ENCODE measurements around the gene SLC1A2. TPM values are rescaled to one million over a fixed set of nuclear protein-coding genes. Genes with fewer than 3 reads are reported as not detected.

Gene SLC1A2
- total and polyA plus RNA-seq, 2 donors (not counting 3 experiments of a cell fraction or from before 2014, with no cell fraction given) = not detected

- Histone ChIP-seq H3K4me3 (replicated peaks in 1 of 3; ENCODE audit: insufficient read depth in 1 of 3, low read depth in 1 of 3, low read length in 3 of 3) (no peak overlapping the region), H3K27me3 (ENCODE audit: control insufficient read depth in 2 of 2, insufficient read depth in 2 of 2, low read length in 2 of 2) (no peaks in the 10 kb centered on the region), H3K36me3 (ENCODE audit: control insufficient read depth in 2 of 2, extremely low read depth in 1 of 2, insufficient read depth in 2 of 2, low read length in 2 of 2) (no peaks in the 10 kb centered on the region), H2AFZ (ENCODE audit: low read depth, low read length) (no peak overlapping the region), H3K4me1 (ENCODE audit: control insufficient read depth, extremely low read depth, insufficient read depth, low read length) (no peaks in the 10 kb centered on the region), H3K4me2 (ENCODE audit: insufficient read depth, low read length) (no peak overlapping the region), H3K27ac (ENCODE audit: insufficient read depth, low read depth, low read length) (no peak overlapping the region), H3K9me3 (replicated peaks; ENCODE audit: control insufficient read depth, insufficient read depth, low read length) (no peaks in the 10 kb centered on the region), H4K20me1 (replicated peaks; ENCODE audit: control insufficient read depth, extremely low read depth, insufficient read depth, low read length) (no peaks in the 10 kb centered on the region), H3K79me2 (ENCODE audit: control insufficient read depth, insufficient read depth, low read length) (no peaks in the 10 kb centered on the region), H3K9ac (replicated peaks; ENCODE audit: extremely low read depth, insufficient read depth, low read length) (no peak overlapping the region), H3K9me1 (replicated peaks; ENCODE audit: control insufficient read depth, extremely low read depth, insufficient read depth, low read length) (no peaks in the 10 kb centered on the region)
- no peak for DNase-seq (ENCODE audit: low read depth, low spot score)
- ChIA-PET CTCF (no interaction called here), POLR2A (no interaction called here)
- FAIRE-seq = no peak
- intact Hi-C loops (cut with micrococcal nuclease) (no loop called here), dilution Hi-C loops (cut with MboI; ENCODE audit: extremely low pct_ligation_motif_present, low sequenced_read_pairs) (no loop called here)
- BruUV-seq (replicated peaks) = no TSS peak
- TF ChIP-seq CTCF (IDR thresholded peaks at IDR 0.05; ENCODE audit: extremely low read depth in 1 of 2, insufficient read depth in 1 of 2, low read depth in 1 of 2, low read length in 2 of 2) = no peak
- no peak for TF ChIP-seq MYC (IDR thresholded peaks at IDR 0.05; ENCODE audit: low read depth, low read length)
- no peak for TF ChIP-seq POLR2AphosphoS5 (IDR thresholded peaks at IDR 0.05; ENCODE audit: insufficient read depth, low read depth, low read length)
- no peak for TF ChIP-seq MAX (IDR thresholded peaks at IDR 0.05; ENCODE audit: insufficient read depth, insufficient read length)
- no peak for TF ChIP-seq JUN (IDR thresholded peaks at IDR 0.05; ENCODE audit: borderline replicate concordance, insufficient read depth, insufficient read length, low read depth)
- TF ChIP-seq GATA2 (IDR thresholded peaks at IDR 0.05; ENCODE audit: insufficient read depth, insufficient read length, low read depth, low read length) = no peak
- TF ChIP-seq POLR2A (IDR thresholded peaks at IDR 0.05; ENCODE audit: low read depth, low read length) = no peak
- TF ChIP-seq EZH2 (IDR thresholded peaks at IDR 0.05; ENCODE audit: borderline replicate concordance, low read depth, low read length, severe bottlenecking) = no peak
- no peak for TF ChIP-seq FOS (IDR thresholded peaks at IDR 0.05; ENCODE audit: borderline replicate concordance, insufficient read depth, low read length)
Measured at GRCh38 chr11:35357923-35358322, 61.4 kb downstream of the SLC1A2 start.

All from endothelial cell of umbilical vein (primary cell).